HG03520 (cell line): ENCODE results near the gene B4GALNT4.
"Not testable (repeated sequence)": the region's sequence is repeated elsewhere in the genome, so short reads cannot be mapped to it uniquely, and the experiment has no call there.

ENCODE experiments used
- ATAC-seq: cut with Tn5 transposase; IDR thresholded peaks from one replicate; pipeline ENCODE4 v1.9.1; 2021; ENCODE audit warnings: mild to moderate bottlenecking, moderate library complexity; ENCODE audit not compliant: unreplicated experiment

The B4GALNT4 gene

DNA sequence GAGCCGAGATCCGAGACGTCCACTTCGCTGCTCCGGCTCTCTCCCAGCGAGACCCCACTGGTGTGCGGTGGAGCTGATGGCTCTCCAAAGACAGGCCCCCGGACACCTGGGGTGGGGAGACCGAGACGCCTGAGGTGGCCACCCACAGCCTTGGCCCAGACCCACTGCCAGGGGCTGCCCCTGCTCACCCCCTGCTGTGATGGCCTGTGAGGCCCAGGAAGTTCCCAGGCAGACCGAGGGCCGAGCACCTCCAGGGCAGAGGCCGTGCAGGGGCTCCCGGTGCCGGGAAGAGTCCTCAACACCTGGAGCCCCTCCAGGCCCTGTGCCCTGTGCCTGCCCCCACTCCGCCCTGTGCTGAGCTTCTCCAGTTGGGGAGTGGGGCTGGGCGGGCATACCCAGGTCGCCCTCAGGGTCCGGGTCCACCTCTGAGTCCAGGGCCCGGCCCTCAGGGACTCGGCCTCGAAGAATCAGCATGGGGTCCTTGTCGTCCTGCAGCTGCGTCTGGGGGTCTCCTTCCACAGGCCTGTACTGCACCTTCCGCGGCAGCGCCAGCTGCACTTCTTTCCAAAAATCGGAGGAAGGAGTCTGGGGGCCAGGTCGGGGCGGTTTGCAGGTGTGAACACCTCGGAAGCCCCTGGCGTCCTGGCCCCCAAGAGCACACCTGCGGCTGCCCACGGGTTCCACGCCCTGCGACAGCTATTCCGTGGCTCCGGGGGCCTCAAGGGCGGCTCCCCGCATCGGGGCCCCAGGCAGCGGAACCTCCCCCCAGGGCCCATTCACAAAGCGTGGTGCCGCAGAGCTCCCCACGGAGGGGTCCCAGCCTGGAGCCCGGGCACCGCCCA lies 36.9 kb downstream of the B4GALNT4 start:
- no peak for ATAC-seq

DNA sequence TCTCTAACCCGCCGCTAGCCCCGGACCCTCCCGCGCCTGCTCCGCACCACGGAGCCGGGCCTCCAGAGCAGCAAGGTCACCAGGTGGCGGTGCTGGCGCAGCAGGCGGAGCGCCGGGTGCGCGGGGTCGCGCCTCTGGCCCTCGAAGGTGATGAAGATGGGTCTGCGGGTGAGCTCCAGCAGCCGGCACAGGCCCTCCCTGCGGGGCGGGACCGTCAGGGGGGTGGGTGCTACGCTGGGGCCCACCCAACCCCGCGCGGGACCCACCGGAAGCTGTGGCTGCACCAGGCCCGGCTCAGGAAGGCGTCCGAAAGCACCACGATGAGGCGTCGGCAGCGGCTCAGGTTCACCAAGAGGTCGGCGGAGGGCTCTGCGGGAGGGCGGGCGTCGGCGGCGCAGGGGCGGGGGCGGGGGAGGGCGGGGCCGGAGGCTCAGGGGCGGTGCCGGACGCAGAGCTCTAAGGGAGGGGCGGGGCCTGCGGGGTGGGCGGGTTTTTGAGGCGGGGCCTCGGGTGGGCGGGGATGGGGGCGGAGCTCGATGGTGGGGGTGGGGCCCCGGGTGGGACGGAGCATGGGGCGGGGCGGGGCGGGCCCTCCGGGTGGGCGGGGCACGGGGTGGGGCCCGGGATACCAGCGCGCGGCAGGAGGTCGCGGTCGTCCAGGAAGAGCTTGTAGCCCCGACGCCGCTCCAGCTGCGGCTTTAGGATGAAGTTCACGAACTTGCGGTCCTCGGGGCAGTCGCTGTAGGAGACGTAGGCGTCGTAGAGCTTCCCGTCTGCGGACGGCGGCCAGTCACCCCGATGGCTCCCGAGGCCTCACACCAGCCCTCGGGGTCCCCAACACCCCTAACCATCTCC lies 37.7 kb downstream of the B4GALNT4 start:
- ATAC-seq = peak; percentile 63

DNA sequence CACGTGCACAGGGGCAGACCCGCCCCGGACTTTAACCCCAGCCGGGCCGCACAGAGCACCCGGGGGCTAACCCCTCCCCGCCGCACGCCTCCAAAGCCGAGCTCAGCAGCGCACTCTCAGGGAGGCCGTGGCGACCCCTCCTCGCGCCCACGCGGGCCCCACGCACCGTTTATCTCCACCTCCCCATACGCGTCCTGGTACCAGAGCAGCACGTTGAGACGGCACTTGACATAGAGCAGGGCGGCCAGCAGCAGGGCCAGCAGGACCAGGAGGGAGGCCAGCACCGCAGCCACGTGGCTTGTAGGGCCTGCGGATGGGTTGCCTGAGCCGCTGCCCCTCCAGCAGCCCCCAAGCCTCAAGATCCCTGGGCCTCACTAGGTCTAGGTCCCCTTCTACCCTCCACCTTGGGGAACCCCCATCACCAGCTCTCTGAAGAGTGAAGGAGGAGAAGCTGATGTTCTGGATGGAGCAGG lies 38.4 kb downstream of the B4GALNT4 start:
- ATAC-seq = no peak

DNA sequence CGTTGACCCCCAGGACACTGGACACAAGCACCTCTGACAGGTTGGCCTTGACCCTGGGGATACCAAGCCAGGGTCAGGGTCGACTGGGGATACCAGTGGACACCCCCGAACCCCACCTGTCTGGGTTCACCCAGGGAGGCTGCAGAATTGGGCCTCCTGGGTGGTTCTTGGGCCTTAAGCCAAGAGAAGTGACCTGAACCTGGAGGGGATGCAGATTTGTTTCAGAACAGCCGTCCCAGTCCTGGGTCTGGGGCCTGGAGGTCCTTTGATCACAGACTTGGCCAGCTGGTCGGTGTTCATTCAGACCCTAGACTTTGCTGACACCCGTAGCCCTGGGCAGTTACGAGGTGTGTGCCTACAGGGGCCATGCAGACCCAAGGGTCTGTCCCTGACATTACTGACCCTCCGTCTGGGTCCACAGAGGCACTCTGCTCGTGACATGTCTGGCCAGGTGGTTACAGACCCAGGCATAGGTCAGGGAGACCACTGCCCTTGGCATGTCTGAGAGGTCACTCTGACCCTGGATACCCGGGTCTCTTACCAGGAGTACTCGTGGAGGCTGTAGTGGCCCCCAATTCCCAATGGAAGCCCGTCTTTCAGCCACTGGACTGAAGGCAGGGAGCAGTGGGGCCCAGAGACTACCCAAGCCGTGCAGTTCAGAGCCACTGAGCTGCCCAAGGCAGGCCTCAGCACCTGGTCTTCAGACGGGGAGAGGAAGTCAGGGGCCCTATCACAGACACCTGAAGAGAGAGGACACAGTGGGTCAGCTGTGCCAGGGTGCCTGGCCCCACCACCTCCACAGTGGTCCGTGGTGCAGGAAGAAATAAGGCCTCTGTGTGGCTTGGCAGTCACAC lies 39.1 kb downstream of the B4GALNT4 start:
- no peak for ATAC-seq

DNA sequence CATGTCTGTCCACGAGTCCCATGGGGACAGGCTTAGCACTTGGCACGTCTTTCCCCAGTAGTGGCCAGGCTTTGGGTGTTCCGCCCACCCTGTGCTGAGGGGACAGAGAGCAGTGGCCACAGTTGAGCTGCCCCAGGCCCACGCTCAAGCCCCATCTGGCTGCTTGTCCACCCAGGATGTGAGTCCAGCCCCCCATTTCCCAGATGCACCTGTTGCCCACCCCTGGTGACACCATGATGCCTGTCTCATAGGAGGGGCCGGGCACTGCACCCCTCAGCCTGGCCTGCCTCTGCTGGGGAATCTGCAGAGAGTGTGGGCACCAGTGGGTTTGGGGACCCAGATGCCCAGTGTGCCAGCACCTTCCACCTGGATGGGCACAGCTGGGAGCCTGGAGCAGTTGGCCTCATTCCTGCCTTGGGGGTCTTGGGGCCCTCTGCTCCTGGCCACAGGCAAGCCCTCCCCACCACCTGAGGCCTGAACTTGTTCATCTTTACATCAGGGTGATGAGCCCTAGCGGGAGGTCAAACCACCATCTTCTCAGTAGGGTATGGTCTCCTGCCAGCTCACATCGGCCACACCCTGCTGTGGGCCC lies 39.8 kb downstream of the B4GALNT4 start:
- no peak for ATAC-seq

DNA sequence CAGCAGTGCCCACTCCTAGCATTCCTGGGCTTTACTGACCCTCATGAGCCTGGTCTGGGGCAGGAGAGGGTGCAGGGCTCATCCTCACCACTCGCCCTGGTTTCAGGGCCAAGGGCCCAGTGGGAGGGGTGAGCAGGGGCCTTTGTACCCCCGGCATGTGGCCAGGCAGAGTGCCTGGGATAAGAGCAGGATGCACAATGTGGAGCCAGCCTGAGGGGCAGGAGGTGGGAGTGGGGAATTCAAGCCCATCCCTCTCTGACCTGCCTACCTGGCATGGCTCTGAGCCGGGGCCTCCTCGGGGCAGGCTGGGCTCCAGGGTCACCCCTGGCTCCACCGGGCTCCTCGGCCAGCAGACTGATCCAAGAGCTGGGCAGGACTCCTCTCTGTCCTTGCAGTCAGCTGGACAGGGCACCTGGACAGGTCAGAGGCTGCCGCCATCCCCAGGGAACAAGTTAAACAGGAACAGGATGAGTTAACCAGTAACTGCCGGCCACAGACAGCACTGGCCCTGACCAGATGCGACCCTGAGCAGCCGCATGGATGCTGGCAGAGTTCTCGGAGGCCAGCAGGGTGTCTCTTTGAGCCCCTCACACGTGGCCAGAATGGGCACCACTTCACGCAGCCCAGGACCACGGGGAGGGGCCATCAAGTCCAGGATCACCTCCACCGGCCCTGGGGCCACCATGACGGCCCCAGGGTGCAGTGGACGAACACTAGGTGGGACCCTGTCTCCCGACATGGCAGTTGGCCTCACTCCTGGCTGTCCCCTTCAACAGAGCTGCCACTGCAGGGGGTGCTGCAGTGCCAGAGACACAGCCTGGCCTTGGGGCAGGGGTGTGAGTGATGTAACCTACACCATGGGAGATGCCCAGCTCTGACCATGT lies 40.5 kb downstream of the B4GALNT4 start:
- no peak for ATAC-seq

DNA sequence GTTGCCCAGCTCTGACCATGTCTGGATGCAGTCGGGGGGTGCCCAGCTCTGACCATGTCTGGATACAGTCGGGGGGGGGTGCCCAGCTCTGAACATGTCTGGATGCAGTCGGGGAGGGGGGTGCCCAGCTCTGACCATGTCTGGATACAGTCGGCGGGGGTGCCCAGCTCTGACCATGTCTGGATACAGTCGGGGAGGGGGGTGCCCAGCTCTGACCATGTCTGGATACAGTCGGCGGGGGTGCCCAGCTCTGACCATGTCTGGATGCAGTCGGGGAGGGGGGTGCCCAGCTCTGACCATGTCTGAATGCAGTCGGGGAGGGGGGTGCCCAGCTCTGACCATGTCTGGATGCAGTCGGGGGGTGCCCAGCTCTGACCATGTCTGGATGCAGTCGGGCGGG lies 41.4 kb downstream of the B4GALNT4 start:
- ATAC-seq = not testable (repeated sequence)

DNA sequence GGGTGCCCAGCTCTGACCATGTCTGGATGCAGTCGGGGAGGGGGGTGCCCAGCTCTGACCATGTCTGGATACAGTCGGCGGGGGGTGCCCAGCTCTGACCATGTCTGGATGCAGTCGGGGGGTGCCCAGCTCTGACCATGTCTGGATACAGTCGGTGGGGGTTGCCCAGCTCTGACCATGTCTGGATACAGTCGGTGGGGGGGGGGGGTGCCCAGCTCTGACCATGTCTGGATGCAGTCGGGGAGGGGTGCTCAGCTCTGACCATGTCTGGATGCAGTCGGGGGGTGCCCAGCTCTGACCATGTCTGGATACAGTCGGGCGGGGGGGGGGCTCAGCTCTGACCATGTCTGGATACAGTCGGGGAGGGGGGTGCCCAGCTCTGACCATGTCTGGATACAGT lies 42.2 kb downstream of the B4GALNT4 start:
- not testable (repeated sequence) for ATAC-seq

DNA sequence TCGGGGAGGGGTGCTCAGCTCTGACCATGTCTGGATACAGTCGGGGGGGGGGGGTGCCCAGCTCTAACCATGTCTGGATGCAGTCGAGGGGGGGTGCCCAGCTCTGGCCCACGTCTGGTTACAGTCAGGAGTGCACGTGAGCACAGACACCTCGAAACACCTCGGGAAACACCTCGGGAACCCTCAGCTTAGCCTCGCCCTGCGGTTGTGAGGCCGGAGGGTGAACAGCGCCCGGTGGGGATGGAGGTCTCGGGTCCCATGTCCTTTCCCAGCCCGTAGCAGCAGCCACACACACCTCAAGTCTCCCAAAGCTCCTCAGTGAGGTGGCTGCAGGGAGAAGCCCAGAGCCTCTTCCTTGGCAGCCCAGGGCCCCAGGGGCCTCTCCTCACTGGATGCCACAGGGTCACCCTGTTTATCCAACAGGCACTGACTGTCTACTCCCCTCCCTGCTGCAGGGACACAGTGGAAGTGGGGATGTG lies 43.4 kb downstream of the B4GALNT4 start:
- no peak for ATAC-seq

DNA sequence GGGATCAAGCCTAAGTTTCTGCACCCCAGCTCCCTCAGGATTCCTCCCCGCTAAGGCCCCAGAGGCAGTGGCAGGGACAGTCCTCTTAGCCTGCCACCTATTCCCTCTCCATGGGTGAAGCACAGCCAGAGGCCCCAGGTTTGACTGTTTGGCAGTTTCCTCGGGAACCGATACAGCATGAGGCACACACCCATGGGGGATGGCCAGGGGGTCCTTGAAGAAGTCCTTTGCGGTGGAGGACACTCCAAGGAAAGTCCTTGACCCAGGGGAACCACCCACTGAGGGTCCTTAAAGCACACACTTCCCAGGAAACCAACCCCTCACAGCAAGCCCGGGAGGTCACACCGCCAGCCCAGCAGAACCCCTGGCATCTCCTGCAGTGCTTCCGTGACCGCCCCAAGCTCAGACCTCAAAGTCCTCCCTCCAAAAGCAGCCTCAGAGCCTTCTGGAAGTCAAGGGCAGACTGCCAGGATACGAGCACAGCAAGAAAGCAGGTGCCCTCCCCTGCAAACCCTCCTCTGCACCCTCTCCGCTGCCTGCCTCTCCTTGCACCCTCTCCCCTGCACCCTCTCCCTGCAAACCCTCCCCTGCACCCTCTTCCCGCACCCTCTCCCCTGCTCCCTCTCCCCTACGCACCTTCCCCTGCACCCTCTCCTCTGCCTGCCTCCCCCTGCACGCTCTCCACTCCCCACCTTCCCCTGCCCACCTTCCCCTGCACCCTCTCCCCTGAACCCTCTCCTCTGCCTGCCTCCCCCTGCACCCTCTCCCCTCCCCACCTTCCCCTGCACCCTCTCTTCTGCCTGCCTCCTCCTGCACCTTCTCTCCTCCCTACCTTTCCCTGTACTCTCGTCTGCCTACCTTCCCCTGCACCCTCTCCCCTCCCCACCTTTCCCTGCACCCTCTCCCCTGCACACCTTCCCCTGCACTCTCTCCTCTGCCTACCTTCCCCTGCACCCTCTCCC lies 44.1 kb downstream of the B4GALNT4 start:
- ATAC-seq = no peak

DNA sequence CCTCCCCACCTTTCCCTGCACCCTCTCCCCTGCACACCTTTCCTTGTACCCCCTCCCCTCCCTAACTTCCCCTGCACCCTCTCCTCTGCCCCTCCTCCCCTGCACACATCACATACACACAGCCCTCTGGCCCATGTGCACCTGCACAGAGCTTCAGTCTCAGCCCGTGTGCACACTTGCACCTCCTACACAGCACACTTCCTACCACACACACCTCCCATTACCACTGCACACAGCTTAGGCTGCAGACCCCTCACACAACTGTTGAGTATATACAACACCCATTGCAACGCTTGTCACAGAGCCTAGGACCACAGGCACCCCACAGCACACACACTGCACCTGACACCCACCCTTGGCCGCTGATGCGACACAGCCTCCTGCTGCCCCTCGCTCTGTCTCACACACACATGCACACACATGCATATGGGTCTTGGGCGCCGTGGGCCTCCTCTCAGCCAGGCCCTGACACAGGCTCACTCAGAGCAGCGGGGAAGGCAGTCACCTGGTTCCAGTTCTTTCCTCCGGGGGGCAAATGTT lies 45.1 kb downstream of the B4GALNT4 start:
- ATAC-seq = no peak

DNA sequence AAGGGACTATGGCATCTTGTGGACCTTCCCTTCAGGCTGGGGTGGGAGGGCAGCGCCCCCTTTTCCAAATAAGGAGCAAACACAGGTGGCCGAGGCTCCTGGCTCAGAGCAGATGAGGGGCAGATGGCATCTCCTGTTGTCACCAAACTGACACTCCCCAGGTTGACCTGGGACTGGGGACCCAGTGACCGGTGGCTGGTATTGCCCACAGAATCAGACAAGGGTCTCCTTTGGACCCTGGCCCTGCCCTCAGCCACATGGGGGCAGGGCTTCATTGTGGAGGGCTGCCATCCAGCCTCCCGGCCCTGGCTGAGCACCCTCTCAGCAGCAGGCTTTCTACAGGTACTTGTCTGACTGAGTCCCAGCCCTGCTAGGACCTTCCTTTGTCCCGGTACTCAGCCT lies 46.3 kb downstream of the B4GALNT4 start:
- no peak for ATAC-seq

DNA sequence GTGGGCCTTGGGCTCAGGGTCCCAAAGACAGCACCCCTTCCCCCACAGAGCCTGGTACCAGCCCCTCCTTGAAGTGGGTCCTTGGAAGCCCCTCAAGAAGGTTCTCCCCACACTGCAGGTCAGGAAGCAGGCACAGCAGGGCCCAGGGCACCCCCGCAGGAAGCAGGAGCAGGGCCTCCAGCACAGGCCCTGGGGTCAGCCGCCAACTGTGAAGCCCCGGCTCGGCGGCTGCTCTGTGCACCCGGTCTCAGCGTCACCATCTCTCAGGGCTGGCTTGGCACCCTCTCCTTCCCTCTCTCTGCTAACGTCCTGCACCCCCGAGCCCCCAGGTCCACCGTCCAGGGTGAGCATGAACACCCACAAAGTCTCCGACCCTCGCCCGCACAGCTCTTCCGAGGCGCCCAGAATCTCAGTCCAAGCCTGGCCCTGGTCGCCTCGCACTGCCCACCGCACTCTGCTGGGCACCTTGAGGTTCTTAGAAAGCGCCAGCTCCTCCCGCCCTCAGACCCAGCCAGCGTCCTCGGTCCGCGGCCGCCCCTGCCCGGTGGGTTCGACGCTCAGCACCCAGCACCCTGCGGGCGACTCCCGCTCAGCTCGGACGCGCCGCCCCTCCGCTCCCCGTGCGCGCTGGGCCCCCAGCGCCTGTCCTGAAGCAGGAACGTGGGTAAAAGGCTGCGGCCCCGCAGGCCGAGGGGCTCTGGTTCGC lies 46.9 kb downstream of the B4GALNT4 start:
- no peak for ATAC-seq

DNA sequence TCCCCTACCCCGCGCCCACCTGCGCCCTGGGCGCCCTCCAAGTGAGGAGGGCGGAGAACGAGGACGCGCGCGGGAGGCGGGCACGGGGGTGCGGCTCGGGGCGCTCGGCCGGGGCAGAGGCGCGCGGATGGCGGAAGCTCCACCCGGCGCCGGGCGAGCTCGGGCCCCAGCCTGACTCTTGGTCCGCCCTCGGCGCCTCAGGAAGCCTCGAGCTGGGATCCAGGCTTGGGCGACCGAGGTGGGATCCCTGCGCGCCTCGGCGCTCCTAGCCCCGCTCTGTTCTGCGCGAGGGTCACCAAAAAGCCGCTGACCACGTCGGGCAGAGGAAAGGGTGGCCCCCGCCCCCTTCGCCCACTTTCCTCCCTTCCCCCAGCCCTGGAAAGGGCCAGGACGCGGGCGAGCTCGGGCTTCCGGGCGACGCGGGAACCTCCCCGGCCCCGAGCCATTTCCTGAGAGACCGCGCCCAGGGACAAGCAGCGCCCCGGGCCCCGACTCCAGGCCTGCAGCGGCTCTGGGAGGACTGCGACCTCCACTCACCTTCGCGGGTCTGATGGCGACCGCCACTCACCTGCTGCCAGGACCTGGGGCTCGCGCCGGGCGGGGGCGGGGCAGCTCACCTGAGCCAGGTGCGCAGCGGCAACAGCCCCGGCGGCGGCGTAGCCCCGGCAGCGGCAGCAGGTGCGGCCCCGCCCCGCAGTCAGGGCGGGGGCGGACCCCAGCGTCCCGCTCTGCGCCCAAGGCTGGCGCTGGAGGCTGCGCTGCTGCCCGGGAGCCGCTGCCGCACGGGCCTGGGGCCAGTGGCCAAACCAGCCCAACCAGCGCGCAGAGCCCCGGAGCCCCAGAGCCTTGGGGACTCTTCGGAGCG lies 47.7 kb downstream of the B4GALNT4 start:
- ATAC-seq = no peak

DNA sequence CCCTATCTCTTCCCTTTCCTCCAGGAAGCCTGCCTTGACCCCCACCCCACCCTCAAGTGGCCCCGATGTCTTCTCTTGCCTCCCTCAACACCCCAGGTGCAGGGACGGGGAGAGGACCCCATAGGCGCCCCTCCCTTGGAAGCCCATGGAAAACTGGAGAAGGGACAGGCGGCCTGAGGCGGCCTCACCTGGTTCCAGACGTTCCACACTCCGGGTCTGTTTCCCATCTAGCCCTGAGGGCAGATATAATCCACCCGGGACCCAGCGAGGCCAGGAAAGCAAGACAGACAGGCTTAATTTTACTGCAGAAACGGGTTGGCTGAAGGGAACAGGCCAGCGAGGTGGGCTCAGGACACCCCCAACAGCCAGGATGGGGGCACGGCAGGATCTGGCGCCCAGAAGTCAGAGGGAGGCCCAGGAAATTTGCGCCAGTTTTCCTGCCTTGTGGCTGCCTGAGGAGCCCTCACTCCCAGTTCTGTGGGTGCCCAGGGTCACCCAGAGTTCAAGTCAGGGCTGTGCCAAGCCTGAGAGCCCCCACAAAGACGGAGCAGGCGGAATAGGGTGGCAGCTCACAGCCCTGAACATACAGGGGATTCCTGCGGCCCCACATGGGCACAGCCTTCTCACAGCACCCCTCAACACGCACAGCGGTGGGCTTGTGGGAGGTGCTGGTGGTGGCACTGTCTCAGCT lies 48.5 kb downstream of the B4GALNT4 start:
- ATAC-seq = no peak
